GM19452 (cell line): ENCODE results near the gene LRIG1.

ENCODE experiments used
- ATAC-seq: cut with Tn5 transposase; IDR thresholded peaks from one replicate; pipeline ENCODE4 v1.9.1; 2021; ENCODE audit not compliant: unreplicated experiment

The LRIG1 gene

GRCh38 chr3:66500576-66501482, at the start of gene LRIG1:
TSS of gene LRIG1 (minus strand) at chr3:66501022. CDS start at chr3:66500407, 615 bp downstream.
- ATAC-seq, result peak; percentile 96

- ATAC-seq, result no peak
These were observed 44.0 kb upstream of the LRIG1 start for GRCh38 chr3:66544619-66545429.

GRCh38 chr3:66542153-66542552, 41.3 kb upstream of the LRIG1 start:
- no peak for ATAC-seq

- ATAC-seq, result no peak
These were observed 38.7 kb upstream of the LRIG1 start for GRCh38 chr3:66539466-66539989.

- no peak for ATAC-seq
These were observed 37.6 kb upstream of the LRIG1 start for GRCh38 chr3:66538390-66538789.

GRCh38 chr3:66537735-66538134, 36.9 kb upstream of the LRIG1 start:
- ATAC-seq, result no peak

GRCh38 chr3:66536791-66537190, 36.0 kb upstream of the LRIG1 start:
- ATAC-seq, result no peak

- ATAC-seq, result no peak
These were observed 33.6 kb upstream of the LRIG1 start for GRCh38 chr3:66534304-66534845.

GRCh38 chr3:66532613-66533012, 31.8 kb upstream of the LRIG1 start:
- no peak for ATAC-seq

- ATAC-seq, result no peak
These were observed 31.4 kb upstream of the LRIG1 start for GRCh38 chr3:66532160-66532587.

- no peak for ATAC-seq
These were observed 30.4 kb upstream of the LRIG1 start for GRCh38 chr3:66531256-66531655.

GRCh38 chr3:66527246-66527645, 26.4 kb upstream of the LRIG1 start:
- no peak for ATAC-seq

GRCh38 chr3:66525771-66526170, 24.9 kb upstream of the LRIG1 start:
- no peak for ATAC-seq

GRCh38 chr3:66520724-66521123, 19.9 kb upstream of the LRIG1 start:
- no peak for ATAC-seq

- ATAC-seq, result no peak
These were observed 17.8 kb upstream of the LRIG1 start for GRCh38 chr3:66518644-66519043.

GRCh38 chr3:66518126-66518525, 17.3 kb upstream of the LRIG1 start:
- no peak for ATAC-seq

GRCh38 chr3:66517241-66517640, 16.4 kb upstream of the LRIG1 start:
- no peak for ATAC-seq

- no peak for ATAC-seq
These were observed 7.6 kb upstream of the LRIG1 start for GRCh38 chr3:66508461-66508860.

- no peak for ATAC-seq
These were observed 6.8 kb upstream of the LRIG1 start for GRCh38 chr3:66507423-66508260.

GRCh38 chr3:66506154-66506553, 5.3 kb upstream of the LRIG1 start:
- ATAC-seq, result no peak
